Adrenal gland (tissue), 12 donors: ENCODE results near the gene STPG1. TPM values are rescaled to one million over a fixed set of nuclear protein-coding genes. Genes with fewer than 3 reads are reported as not detected.

Experiments
- DNase-seq, 7 donors: peaks; one replicate each; pipeline ENCODE4 v3.0.0-alpha.2; 2019 to 2020
- H3K27ac ChIP-seq, 5 donors: fragments of 200-600 bp; sonication (generic) in 4 of 5; 1 replicate in 3 of 5; 2 replicates in 2 of 5; pipeline versions ENCODE4 v1.5.1 to v1.8.0; 2016 to 2020; ENCODE audit warnings: mild to moderate bottlenecking in 1 of 5
- H3K27me3 ChIP-seq: fragments of 200-600 bp; 2 replicates; pipeline ENCODE4 v1.8.0; 2021
- H3K36me3 ChIP-seq, 2 donors: fragments of 200-600 bp; replicated peaks in 1 of 2; 1 replicate in 1 of 2; 2 replicates in 1 of 2; pipeline versions ENCODE4 v1.5.1 to v1.8.0; 2018 to 2022
- H3K4me1 ChIP-seq, 2 donors: fragments of 200-600 bp; replicated peaks in 1 of 2; 1 replicate in 1 of 2; 2 replicates in 1 of 2; pipeline versions ENCODE4 v1.5.1 to v1.8.0; 2018 to 2021
- H3K4me3 ChIP-seq, 4 donors: fragments of 200-600 bp; sonication (generic) in 3 of 4; one replicate each; pipeline ENCODE4 v1.5.1; 2016 to 2018
- H3K9me3 ChIP-seq, 3 donors: fragments of 200-600 bp; sonication (generic) in 1 of 3; replicated peaks in 1 of 3; 1 replicate in 2 of 3; 2 replicates in 1 of 3; pipeline versions ENCODE4 v1.5.1 to v1.8.0; 2016 to 2021
- POLR2A ChIP-seq, 2 donors: fragments of 450-650 bp; IDR thresholded peaks; one replicate each; pipeline ENCODE4 v1.6.1; 2017; ENCODE audit warnings: antibody characterized with exemption in 2 of 2, mild to moderate bottlenecking in 2 of 2, moderate library complexity in 1 of 2
- WGBS, 4 donors: extraction: QIAGEN DNeasy Blood & Tissue Kit in 2 of 4; methylation state at CpG; one replicate each; pipeline versions ENCODE4 v1.1.5 to v1.1.7; 2013 to 2017; 5-methylcytosine and 5-hydroxymethylcytosine counted together
- intact Hi-C, 2 donors: fragments of 100-400 bp; cut with DNase I; formaldehyde crosslinking; loops; one replicate each; pipeline versions ENCODE4 v1.14.1 to v1.15.0; 2022 to 2023
- polyA plus RNA-seq, 3 donors: library from polyadenylated mRNA; stranded (reverse); fragments of 200-250 nt in 2 of 3; fragments of 350-450 nt in 1 of 3; fragmentation: Illumina TruSeq in 1 of 3; extraction: RNeasy Lipid Tissue Mini Kit (QIAGEN cat#74804) in 1 of 3; gene quantifications; one replicate each; pipeline ENCODE4 v1.2.3, GENCODE V29; 2013 to 2014
- total RNA-seq, 9 donors: library from RNA; depleted of rRNA in 4 of 9; stranded (reverse); fragments of >200 nt in 4 of 9; fragments of 120-200 nt in 1 of 9; fragmentation: NEBNext Ultra II Directional in 1 of 9; extraction: Animal tissue kit (Norgen Biotek cat#: 25700) in 1 of 9; gene quantifications; one replicate each; pipeline versions ENCODE4 v1.1.0 to v1.2.4, GENCODE V29; 2013 to 2023
- TF ChIP-seq, protein P1 (sequence below), 6 experiments: fragments of 450-650 bp in 4 of 6; fragments of 200-600 bp in 2 of 6; sonication (generic) in 1 of 6; IDR thresholded peaks; 1 replicate in 5 of 6; 2 replicates in 1 of 6; pipeline versions ENCODE4 v1.5.1 to v1.8.0; 2016 to 2021; ENCODE audit warnings: antibody characterized with exemption in 6 of 6, mild to moderate bottlenecking in 2 of 6, moderate library complexity in 1 of 6
- donor health status: healthy with polysubstance abuse.
- donor health status: Bipolar disorder and iron deficiency.
- donor health status: DM: yes; HTN: yes; CAD: no.
- donor health status: DM: no; HTN: no; CAD: no.
- donor health status: DM: no; HTN: no; CAD: no.
- donor health status: DM: yes; HTN: yes; CAD: no.

STPG1 gene
- total and polyA plus RNA-seq, 12 donors = 2.1 to 8.9 (median 5.7) TPM

DNA sequence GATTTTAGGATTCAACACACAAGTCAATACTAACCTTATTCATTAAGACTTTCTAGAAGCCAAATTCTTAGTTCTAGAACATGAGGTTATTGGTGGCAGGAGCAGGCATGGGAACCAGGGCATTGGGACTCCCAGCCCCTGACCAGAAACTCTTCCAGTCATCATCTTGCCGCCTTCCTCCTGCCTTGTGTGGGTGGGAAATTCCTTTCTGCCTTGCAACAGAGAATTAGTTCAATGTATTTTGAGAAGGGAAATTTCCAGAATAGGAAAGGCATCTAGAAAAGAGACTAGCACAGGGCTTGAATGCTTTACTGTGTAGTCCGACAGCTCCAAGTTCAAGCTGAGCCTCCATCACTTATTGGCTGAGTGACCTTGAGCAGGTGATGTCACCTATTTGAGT lies 85.7 kb downstream of the STPG1 start:
- Histone ChIP-seq H3K27ac (no peak overlapping the region), H3K9me3 (no peaks in the 10 kb centered on the region), H3K4me1 (no peaks in the 10 kb centered on the region), H3K36me3 (no peaks in the 10 kb centered on the region), H3K4me3 (no peak overlapping the region), H3K27me3 (no peaks in the 10 kb centered on the region)
- TF ChIP-seq, protein P1, sequence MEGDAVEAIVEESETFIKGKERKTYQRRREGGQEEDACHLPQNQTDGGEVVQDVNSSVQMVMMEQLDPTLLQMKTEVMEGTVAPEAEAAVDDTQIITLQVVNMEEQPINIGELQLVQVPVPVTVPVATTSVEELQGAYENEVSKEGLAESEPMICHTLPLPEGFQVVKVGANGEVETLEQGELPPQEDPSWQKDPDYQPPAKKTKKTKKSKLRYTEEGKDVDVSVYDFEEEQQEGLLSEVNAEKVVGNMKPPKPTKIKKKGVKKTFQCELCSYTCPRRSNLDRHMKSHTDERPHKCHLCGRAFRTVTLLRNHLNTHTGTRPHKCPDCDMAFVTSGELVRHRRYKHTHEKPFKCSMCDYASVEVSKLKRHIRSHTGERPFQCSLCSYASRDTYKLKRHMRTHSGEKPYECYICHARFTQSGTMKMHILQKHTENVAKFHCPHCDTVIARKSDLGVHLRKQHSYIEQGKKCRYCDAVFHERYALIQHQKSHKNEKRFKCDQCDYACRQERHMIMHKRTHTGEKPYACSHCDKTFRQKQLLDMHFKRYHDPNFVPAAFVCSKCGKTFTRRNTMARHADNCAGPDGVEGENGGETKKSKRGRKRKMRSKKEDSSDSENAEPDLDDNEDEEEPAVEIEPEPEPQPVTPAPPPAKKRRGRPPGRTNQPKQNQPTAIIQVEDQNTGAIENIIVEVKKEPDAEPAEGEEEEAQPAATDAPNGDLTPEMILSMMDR (IDR thresholded peaks at IDR 0.05) = no peak
- TF ChIP-seq POLR2A (IDR thresholded peaks at IDR 0.05) = no peak
- no peak for DNase-seq
- intact Hi-C loops = no loop called here
- WGBS, 4 donors = 74 to 85% (median 83%) methylated on average over 2 of the region's 2 CpGs

DNA sequence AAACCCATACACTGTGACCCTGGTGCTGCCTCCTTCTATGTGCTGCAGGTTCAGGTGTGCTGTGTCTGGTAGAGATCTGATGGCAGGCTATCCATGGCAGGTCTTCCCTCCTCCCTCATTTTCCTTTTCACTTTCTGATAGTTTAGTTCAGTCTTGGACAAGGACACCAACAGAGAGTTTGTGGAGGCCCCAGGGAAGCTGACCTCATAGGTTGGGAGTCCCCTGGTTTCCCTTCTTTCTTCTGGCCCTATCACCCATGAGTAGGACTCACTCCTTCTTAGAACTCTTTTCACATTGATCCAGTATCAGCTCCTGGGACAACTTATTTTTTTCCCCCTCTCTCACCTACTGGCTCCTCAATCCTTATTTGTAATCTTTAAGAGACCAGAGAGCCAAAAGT lies 86.1 kb downstream of the STPG1 start:
- Histone ChIP-seq H3K27me3 (no peaks in the 10 kb centered on the region), H3K36me3 (no peaks in the 10 kb centered on the region), H3K9me3 (no peaks in the 10 kb centered on the region), H3K4me3 (no peak overlapping the region), H3K27ac (no peak overlapping the region), H3K4me1 (no peaks in the 10 kb centered on the region)
- intact Hi-C loops = no loop called here
- TF ChIP-seq, protein P1 (IDR thresholded peaks at IDR 0.05) = no peak
- no peak for TF ChIP-seq POLR2A (IDR thresholded peaks at IDR 0.05)
- no peak for DNase-seq

DNA sequence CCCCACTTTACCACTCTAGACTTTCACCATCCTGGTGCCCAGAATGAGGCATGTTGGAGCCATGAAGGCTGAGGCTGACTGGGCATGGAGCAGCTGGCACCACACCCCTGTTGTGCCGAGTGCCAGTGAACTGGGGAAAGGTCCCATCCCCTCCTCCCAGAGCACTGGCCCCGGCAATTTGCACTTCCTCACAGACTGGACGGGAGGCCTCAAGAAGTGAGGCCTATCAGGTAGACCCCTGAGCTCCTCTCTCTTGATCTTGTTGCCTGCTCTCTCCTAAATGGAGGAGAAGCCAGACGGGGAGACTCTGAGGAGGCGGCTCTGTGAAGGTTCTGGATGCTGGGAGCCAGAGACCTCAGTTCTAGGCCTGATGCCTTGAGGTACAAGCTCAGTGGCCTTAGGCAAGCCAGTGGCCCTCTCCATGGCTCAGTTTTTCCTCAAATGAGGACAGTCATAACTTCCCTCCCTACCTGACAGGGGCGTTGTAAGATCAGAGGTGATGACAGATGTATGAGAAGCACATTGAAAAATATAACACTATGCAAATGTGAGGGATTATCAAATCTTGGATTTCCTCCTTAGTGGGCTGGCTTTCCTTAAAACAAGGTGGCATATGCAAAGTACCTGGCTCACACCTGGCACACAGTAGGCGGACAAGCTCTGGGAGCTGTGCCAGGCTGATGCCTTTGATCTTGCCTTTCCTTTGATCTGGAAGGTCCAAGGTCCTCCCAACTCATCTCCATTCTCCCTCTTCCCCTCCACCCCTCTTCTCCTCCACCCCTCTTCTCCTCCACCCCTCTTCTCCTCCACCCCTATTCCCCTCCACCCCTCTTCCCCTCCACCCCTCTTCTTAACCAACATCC lies 87.8 kb downstream of the STPG1 start:
- Histone ChIP-seq H3K36me3 (no peaks in the 10 kb centered on the region), H3K27me3 (no peaks in the 10 kb centered on the region), H3K4me3 (no peak overlapping the region), H3K9me3 (no peaks in the 10 kb centered on the region), H3K27ac (no peak overlapping the region), H3K4me1 (peaks cover 0 to 5% of the 10 kb centered on the region in 2 donors)
- TF ChIP-seq, protein P1 (IDR thresholded peaks at IDR 0.05) = no peak
- TF ChIP-seq POLR2A (IDR thresholded peaks at IDR 0.05) = no peak
- 73 to 84% (median 79%) methylated on average over 3 to 7 of the region's 7 CpGs for WGBS, 4 donors
- DNase-seq = no peak
- intact Hi-C loops = no loop called here

DNA sequence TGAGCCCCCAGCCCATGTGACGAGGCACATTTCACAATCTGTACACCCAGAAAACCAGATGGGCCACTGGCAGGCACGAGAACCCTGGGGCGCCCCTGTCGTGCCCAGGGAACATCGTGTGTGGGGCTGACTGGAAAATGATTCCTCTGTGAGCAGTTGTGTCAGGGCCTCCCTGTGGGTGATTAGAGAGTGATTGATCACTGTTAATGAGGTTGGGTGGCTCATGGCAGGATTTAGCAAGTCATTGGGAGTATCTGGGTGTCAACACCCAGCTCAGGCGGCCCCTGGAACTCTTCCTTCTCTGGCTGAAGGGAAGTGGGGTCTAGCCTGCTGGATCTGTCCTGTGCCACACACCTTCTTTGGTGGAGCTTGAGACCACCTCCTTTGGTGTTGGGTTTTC lies 88.7 kb downstream of the STPG1 start:
- no peak for DNase-seq
- Histone ChIP-seq H3K4me1 (peaks cover 0 to 5% of the 10 kb centered on the region in 2 donors), H3K27ac (no peak overlapping the region), H3K27me3 (no peaks in the 10 kb centered on the region), H3K36me3 (no peaks in the 10 kb centered on the region), H3K4me3 (no peak overlapping the region), H3K9me3 (no peaks in the 10 kb centered on the region)
- TF ChIP-seq, protein P1 (IDR thresholded peaks at IDR 0.05) = no peak
- no peak for TF ChIP-seq POLR2A (IDR thresholded peaks at IDR 0.05)
- intact Hi-C loops = no loop called here
- 80 to 90% (median 83%) methylated on average over 2 to 6 of the region's 6 CpGs for WGBS, 4 donors
